22Rv1 (cell line): ENCODE data around the gene DMD.

ENCODE experiments used
- CTCF ChIP-seq: fragments of 450-650 bp; IDR thresholded peaks from 2 replicates; pipeline ENCODE4 v1.5.1; 2017; ENCODE audit warnings: mild to moderate bottlenecking
- ZFX ChIP-seq: fragments of 450-650 bp; IDR thresholded peaks from 2 replicates; pipeline ENCODE4 v1.6.1; 2017; ENCODE audit warnings: antibody characterized with exemption, borderline replicate concordance

GRCh38 chrX:31521941-31522340 lies 1689.4 kb downstream of the DMD start:
- no peak for TF ChIP-seq CTCF
- no peak for TF ChIP-seq ZFX
